H9 (cell line): ENCODE data around the gene ITGB8. TPM values are rescaled to one million over a fixed set of nuclear protein-coding genes. Genes with fewer than 3 reads are reported as not detected.
A peak's percentile ranks its signal among the peaks of the same experiment; 100 is the strongest.

Experiments used
- DNase-seq: peaks from one replicate; pipeline ENCODE4 v3.0.0-alpha.2; 2017
- H2AFZ ChIP-seq: one replicate; pipeline ENCODE4 v1.6.1; 2013; ENCODE audit warnings: mild to moderate bottlenecking, low read length, control low read depth, moderate library complexity
- H2AK5ac ChIP-seq: 2 replicates; pipeline ENCODE4 v1.6.1; 2013; ENCODE audit warnings: low read length, control low read depth, mixed read lengths; ENCODE audit not compliant: insufficient read length
- H2BK120ac ChIP-seq: one replicate; pipeline ENCODE4 v1.6.1; 2013; ENCODE audit warnings: low read depth, mild to moderate bottlenecking, low read length, control low read depth, inconsistent platforms; ENCODE audit not compliant: poor library complexity, severe bottlenecking
- H2BK12ac ChIP-seq: 2 replicates; pipeline ENCODE4 v1.6.1; 2013; ENCODE audit warnings: low read length, control low read depth, mixed read lengths, low read depth; ENCODE audit not compliant: insufficient read length
- H2BK15ac ChIP-seq: 2 replicates; pipeline ENCODE4 v1.6.1; 2013; ENCODE audit warnings: low read depth, low read length, control low read depth
- H2BK20ac ChIP-seq: one replicate; pipeline ENCODE4 v1.6.1; 2013; ENCODE audit warnings: low read depth, mild to moderate bottlenecking, low read length, control low read depth, inconsistent platforms; ENCODE audit not compliant: poor library complexity, severe bottlenecking
- H2BK5ac ChIP-seq: 2 replicates; pipeline ENCODE4 v1.6.1; 2013; ENCODE audit warnings: low read length, control low read depth, mixed read lengths; ENCODE audit not compliant: insufficient read length
- H3K14ac ChIP-seq: 2 replicates; pipeline ENCODE4 v1.6.1; 2013; ENCODE audit warnings: low read length, control low read depth; ENCODE audit not compliant: insufficient read depth
- H3K18ac ChIP-seq: 2 replicates; pipeline ENCODE4 v1.6.1; 2013; ENCODE audit warnings: low read depth, mild to moderate bottlenecking, mixed read lengths, low read length, control low read depth; ENCODE audit not compliant: insufficient read length
- H3K23ac ChIP-seq: 2 replicates; pipeline ENCODE4 v1.6.1; 2013; ENCODE audit warnings: low read length, control low read depth, mixed read lengths, low read depth; ENCODE audit not compliant: insufficient read length
- H3K23me2 ChIP-seq: 2 replicates; pipeline ENCODE4 v1.6.1; 2013; ENCODE audit warnings: low read depth, mild to moderate bottlenecking, mixed read lengths, low read length, control low read depth; ENCODE audit not compliant: insufficient read length, poor library complexity, severe bottlenecking
- H3K27ac ChIP-seq: 2 replicates; pipeline ENCODE4 v1.5.1; 2013; ENCODE audit warnings: low read length, control low read depth, mixed read lengths, low read depth; ENCODE audit not compliant: insufficient read length
- H3K27me3 ChIP-seq: 2 replicates; pipeline ENCODE4 v1.6.1; 2013; ENCODE audit warnings: low read length, control low read depth, inconsistent platforms; ENCODE audit not compliant: insufficient read depth
- H3K4ac ChIP-seq: 2 replicates; pipeline ENCODE4 v1.6.1; 2013; ENCODE audit warnings: low read depth, mild to moderate bottlenecking, control low read depth, inconsistent platforms, low read length, moderate library complexity
- H3K4me1 ChIP-seq: 2 replicates; pipeline ENCODE4 v1.6.1; 2013; ENCODE audit warnings: low read length, control low read depth, inconsistent platforms; ENCODE audit not compliant: insufficient read depth
- H3K4me2 ChIP-seq: 2 replicates; pipeline ENCODE4 v1.6.1; 2013; ENCODE audit warnings: low read length, control low read depth, mixed read lengths; ENCODE audit not compliant: insufficient read length, insufficient read depth
- H3K56ac ChIP-seq: 2 replicates; pipeline ENCODE4 v1.6.1; 2013; ENCODE audit warnings: low read depth, mild to moderate bottlenecking, mixed read lengths, low read length, control low read depth; ENCODE audit not compliant: insufficient read length
- H3K79me1 ChIP-seq: 2 replicates; pipeline ENCODE4 v1.6.1; 2013; ENCODE audit warnings: low read depth, mild to moderate bottlenecking, moderate library complexity, low read length, control low read depth, inconsistent platforms; ENCODE audit not compliant: insufficient read depth, poor library complexity, severe bottlenecking
- H3K79me2 ChIP-seq: 2 replicates; pipeline ENCODE4 v1.6.1; 2013; ENCODE audit warnings: low read length, control low read depth, inconsistent platforms; ENCODE audit not compliant: insufficient read depth
- H3K9ac ChIP-seq: 2 replicates; pipeline ENCODE4 v1.6.1; 2013; ENCODE audit warnings: low read length, control low read depth, mixed read lengths; ENCODE audit not compliant: insufficient read length; ENCODE audit errors: extremely low read depth
- H3K9me3 ChIP-seq: one replicate; pipeline ENCODE4 v1.6.1; 2013; ENCODE audit warnings: low read depth, low read length, inconsistent platforms; ENCODE audit not compliant: control insufficient read depth
- H3T11ph ChIP-seq: one replicate; pipeline ENCODE4 v1.6.1; 2013; ENCODE audit warnings: mild to moderate bottlenecking, low read length, control low read depth, inconsistent platforms
- H4K20me1 ChIP-seq: one replicate; pipeline ENCODE4 v1.6.1; 2013; ENCODE audit not compliant: control insufficient read depth, insufficient read length, insufficient read depth
- H4K5ac ChIP-seq: 2 replicates; pipeline ENCODE4 v1.6.1; 2013; ENCODE audit warnings: low read depth, mild to moderate bottlenecking, mixed read lengths, low read length, control low read depth; ENCODE audit not compliant: insufficient read length
- H4K8ac ChIP-seq: replicated peaks from 2 replicates; pipeline ENCODE4 v1.6.1; 2013; ENCODE audit warnings: low read length, control low read depth, mixed read lengths, low read depth; ENCODE audit not compliant: insufficient read length
- H4K91ac ChIP-seq: 2 replicates; pipeline ENCODE4 v1.6.1; 2013; ENCODE audit warnings: low read depth, mild to moderate bottlenecking, moderate library complexity, mixed read lengths, low read length, control low read depth; ENCODE audit not compliant: insufficient read length
- H3K27ac Mint-ChIP-seq, 3 experiments: 2 replicates in 2 of 3; 3 replicates in 1 of 3; pipeline ENCODE4 v1.8.0; 2020 to 2021; ENCODE audit warnings: mixed read lengths in 3 of 3, mild to moderate bottlenecking in 1 of 3, moderate library complexity in 1 of 3
- H3K27me3 Mint-ChIP-seq: 2 replicates; pipeline ENCODE4 v1.8.0; 2021; ENCODE audit warnings: low read depth, mild to moderate bottlenecking, moderate library complexity, mixed read lengths
- H3K36me3 Mint-ChIP-seq, 3 experiments: 2 replicates in 2 of 3; 3 replicates in 1 of 3; pipeline ENCODE4 v1.8.0; 2020 to 2021; ENCODE audit warnings: low read depth in 3 of 3, mixed read lengths in 3 of 3; ENCODE audit not compliant: insufficient read depth in 1 of 3
- H3K4me1 Mint-ChIP-seq, 2 experiments: 2 replicates each; pipeline ENCODE4 v1.8.0; 2020; ENCODE audit warnings: mixed read lengths in 2 of 2
- H3K4me3 Mint-ChIP-seq, 2 experiments: 2 replicates in 1 of 2; 3 replicates in 1 of 2; pipeline ENCODE4 v1.8.0; 2020 to 2021; ENCODE audit warnings: mild to moderate bottlenecking in 2 of 2, mixed read lengths in 2 of 2, moderate library complexity in 1 of 2
- H3K9me3 Mint-ChIP-seq, 2 experiments: 2 replicates in 1 of 2; 3 replicates in 1 of 2; pipeline ENCODE4 v1.8.0; 2020; ENCODE audit warnings: mild to moderate bottlenecking in 2 of 2, mixed read lengths in 2 of 2, moderate library complexity in 1 of 2
- CTCF ChIP-seq: fragments of 200-600 bp; sonication (generic); conservative IDR thresholded peaks from 3 replicates; pipeline ENCODE4 v1.8.0; 2021; ENCODE audit warnings: antibody characterized with exemption, mild to moderate bottlenecking
- WGBS: extraction: QIAGEN DNeasy Blood & Tissue Kit; methylation state at CpG from one replicate; pipeline ENCODE4 v1.1.7; 2013; ENCODE audit warnings: missing lambda C conversion rate, low lambda C conversion rate, mixed read lengths; ENCODE audit not compliant: insufficient read length; ENCODE audit errors: extremely low coverage; 5-methylcytosine and 5-hydroxymethylcytosine counted together
- total RNA-seq: library from RNA; stranded (reverse); gene quantifications from 2 replicates; pipeline ENCODE4 v1.2.1, GENCODE V29; 2021

Gene ITGB8
- total RNA-seq, 1 experiment from 2014 or later = 7.6 TPM

- no CpG with 5 or more reads among the region's 2 CpGs for WGBS
- H4K5ac ChIP-seq = no peak overlapping the region
- H3K27me3 ChIP-seq = no peaks in the 10 kb centered on the region
- no peak for DNase-seq
- H3K27ac ChIP-seq = no peak overlapping the region
- H3K56ac ChIP-seq = no peak overlapping the region
- no peak overlapping the region for H3K14ac ChIP-seq
- H2BK12ac ChIP-seq = no peak overlapping the region
- H2AK5ac ChIP-seq = no peak overlapping the region
- H2BK20ac ChIP-seq = no peak overlapping the region
- no peak overlapping the region for H2BK120ac ChIP-seq
- Mint-ChIP-seq H3K27me3 (no peaks in the 10 kb centered on the region), H3K9me3 (no peaks in the 10 kb centered on the region), H3K4me1 (peaks cover 3% of the 10 kb centered on the region in 2 experiments; a peak in 3 of 4 replicates), H3K4me3 (no peak overlapping the region), H3K36me3 (no peaks in the 10 kb centered on the region), H3K27ac (0 out of 7 replicates have a peak overlapping the region, but pooled peaks of 1 of the 3 experiments have one; percentile 36)
- H3K79me1 ChIP-seq = no peaks in the 10 kb centered on the region
- H2BK15ac ChIP-seq = no peak overlapping the region
- no peak overlapping the region for H3T11ph ChIP-seq
- H3K4me2 ChIP-seq = no peak overlapping the region
- H4K91ac ChIP-seq = no peak overlapping the region
- H4K20me1 ChIP-seq = no peaks in the 10 kb centered on the region
- no peak overlapping the region for H2BK5ac ChIP-seq
- no peaks in the 10 kb centered on the region for H3K9me3 ChIP-seq
- no peak overlapping the region for H3K18ac ChIP-seq
- H3K79me2 ChIP-seq = no peaks in the 10 kb centered on the region
- H3K4ac ChIP-seq = no peak overlapping the region
- no peaks in the 10 kb centered on the region for H3K23me2 ChIP-seq
- no peak overlapping the region for H3K9ac ChIP-seq
- H4K8ac ChIP-seq = no peak overlapping the region
- no peak overlapping the region for H3K23ac ChIP-seq
- no peak overlapping the region for H2AFZ ChIP-seq
- no peaks in the 10 kb centered on the region for H3K4me1 ChIP-seq
- no peak for TF ChIP-seq CTCF
Measured at GRCh38 chr7:20288036-20288435, 42.7 kb upstream of the ITGB8 start.
